ENCODE data around the gene ABLIM3. TPM values are rescaled to one million over a fixed set of nuclear protein-coding genes. Genes with fewer than 3 reads are reported as not detected.

The ABLIM3 gene
- 15.6 and 30.1 TPM in 2 replicates for total RNA-seq

GRCh38 chr5:149141224-149141956, at the start of gene ABLIM3:
Gene ABLIM3, plus strand, starts transcription at chr5:149141493. Its CDS starts 603 bp downstream, at chr5:149142096.
- DNase-seq (ENCODE audit: low read depth) = no peak
- H3K4me3 ChIP-seq (ENCODE audit: low read depth, low read length) = peak within 1 kb of the TSS; percentile 84
- peak; percentile 75 for TF ChIP-seq CTCF (conservative IDR thresholded peaks at IDR 0.05; ENCODE audit: low read depth, low read length)

DNA sequence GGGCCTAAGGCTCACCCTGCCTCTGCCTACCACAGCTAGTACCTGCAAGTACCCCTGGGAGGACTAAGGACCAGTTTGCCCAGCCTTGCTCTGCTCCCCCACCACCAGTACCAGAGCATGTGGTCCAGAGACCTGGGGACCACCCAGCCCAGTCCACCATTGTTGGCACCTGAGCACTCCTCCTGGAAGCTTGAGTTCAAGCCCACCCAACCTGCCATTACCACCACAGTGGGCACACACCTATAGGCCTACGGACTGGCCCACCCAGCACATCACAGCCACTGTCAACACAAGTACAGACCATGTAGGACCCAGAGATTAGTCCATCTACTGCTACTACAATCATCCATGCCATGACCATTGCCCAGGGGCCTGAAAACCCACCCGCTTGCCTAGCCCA, 47.7 kb upstream of the ABLIM3 start:
- TF ChIP-seq CTCF (conservative IDR thresholded peaks at IDR 0.05; ENCODE audit: low read depth, low read length) = no peak
- H3K4me3 ChIP-seq (ENCODE audit: low read depth, low read length) = no peak overlapping the region
- no peak for DNase-seq (ENCODE audit: low read depth)

DNA sequence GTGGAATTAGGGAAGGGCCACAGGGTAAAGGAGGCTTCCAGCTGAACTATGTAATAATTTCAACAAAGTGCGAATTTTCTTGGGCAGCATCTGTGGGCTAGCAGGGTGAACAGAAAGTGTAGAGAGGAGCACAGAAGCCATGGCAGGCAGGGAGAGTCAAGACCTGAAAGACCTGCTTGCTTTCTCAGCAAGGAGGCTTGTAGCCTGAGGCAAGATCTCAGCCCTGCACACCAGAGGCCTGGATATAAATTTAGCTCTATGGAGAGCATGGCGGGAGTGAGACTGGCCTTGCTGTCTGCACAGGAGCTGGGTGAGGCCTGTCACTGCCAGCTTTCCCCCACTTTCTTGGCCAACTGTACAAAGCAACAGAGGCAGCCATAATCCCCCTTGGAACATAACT, 46.3 kb upstream of the ABLIM3 start:
- H3K4me3 ChIP-seq (ENCODE audit: low read depth, low read length) = no peak overlapping the region
- DNase-seq (ENCODE audit: low read depth) = no peak
- TF ChIP-seq CTCF (conservative IDR thresholded peaks at IDR 0.05; ENCODE audit: low read depth, low read length) = no peak

DNA sequence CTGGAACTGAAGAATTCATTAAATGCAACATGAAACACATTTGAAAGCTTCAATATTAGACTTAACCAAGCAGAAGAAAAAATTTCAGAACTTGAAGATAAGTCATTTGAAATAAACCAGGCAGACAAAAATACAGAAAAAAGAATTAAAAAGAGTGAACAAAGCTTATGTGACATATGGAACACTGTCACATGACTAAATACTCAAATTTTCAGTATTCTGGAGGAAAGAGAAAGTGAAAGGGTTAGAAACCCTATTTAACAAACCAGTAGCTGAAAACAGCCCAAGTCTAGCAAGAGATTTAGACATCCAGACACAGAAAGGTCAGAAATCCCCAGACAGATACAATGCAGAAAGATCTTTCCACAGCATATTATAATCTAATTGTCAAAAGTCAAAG, 41.4 kb upstream of the ABLIM3 start:
- no peak for TF ChIP-seq CTCF (conservative IDR thresholded peaks at IDR 0.05; ENCODE audit: low read depth, low read length)
- DNase-seq (ENCODE audit: low read depth) = no peak
- H3K4me3 ChIP-seq (ENCODE audit: low read depth, low read length) = no peak overlapping the region

DNA sequence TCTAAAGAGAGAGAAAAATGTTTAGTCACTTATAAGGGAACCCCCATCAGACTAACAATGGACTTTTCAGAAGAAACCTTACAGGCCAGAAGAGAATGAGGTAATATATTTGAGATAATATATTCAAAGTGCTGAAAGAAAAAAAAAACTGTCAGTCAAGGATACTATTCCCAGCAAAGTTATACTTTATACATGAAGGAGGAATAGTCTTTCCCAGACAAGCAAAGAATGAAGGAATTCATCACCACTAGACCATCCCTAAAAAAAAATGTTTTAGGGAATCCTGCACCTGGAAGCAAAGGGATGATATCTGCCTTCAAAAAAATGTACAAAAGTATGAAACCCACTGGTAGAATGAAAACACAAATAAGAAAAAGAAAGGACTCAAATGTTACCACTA, 41.0 kb upstream of the ABLIM3 start:
- DNase-seq (ENCODE audit: low read depth) = no peak
- H3K4me3 ChIP-seq (ENCODE audit: low read depth, low read length) = no peak overlapping the region
- TF ChIP-seq CTCF (conservative IDR thresholded peaks at IDR 0.05; ENCODE audit: low read depth, low read length) = no peak

GRCh38 chr5:149108651-149109280, 32.5 kb upstream of the ABLIM3 start:
- DNase-seq (ENCODE audit: low read depth) = no peak
- TF ChIP-seq CTCF (conservative IDR thresholded peaks at IDR 0.05; ENCODE audit: low read depth, low read length) = no peak
- H3K4me3 ChIP-seq (ENCODE audit: low read depth, low read length) = no peak overlapping the region

GRCh38 chr5:149110406-149110805, 30.9 kb upstream of the ABLIM3 start:
- TF ChIP-seq CTCF (conservative IDR thresholded peaks at IDR 0.05; ENCODE audit: low read depth, low read length) = no peak
- no peak for DNase-seq (ENCODE audit: low read depth)

More at GRCh38 chr5:149110406-149110805, 30.9 kb upstream of the ABLIM3 start:
- H3K4me3 ChIP-seq (ENCODE audit: low read depth, low read length) = no peak overlapping the region

Data from epithelial cell of proximal tubule (primary cell).